Measurements from ENCODE around the gene FAM50B.

- TF ChIP-seq, protein P1, sequence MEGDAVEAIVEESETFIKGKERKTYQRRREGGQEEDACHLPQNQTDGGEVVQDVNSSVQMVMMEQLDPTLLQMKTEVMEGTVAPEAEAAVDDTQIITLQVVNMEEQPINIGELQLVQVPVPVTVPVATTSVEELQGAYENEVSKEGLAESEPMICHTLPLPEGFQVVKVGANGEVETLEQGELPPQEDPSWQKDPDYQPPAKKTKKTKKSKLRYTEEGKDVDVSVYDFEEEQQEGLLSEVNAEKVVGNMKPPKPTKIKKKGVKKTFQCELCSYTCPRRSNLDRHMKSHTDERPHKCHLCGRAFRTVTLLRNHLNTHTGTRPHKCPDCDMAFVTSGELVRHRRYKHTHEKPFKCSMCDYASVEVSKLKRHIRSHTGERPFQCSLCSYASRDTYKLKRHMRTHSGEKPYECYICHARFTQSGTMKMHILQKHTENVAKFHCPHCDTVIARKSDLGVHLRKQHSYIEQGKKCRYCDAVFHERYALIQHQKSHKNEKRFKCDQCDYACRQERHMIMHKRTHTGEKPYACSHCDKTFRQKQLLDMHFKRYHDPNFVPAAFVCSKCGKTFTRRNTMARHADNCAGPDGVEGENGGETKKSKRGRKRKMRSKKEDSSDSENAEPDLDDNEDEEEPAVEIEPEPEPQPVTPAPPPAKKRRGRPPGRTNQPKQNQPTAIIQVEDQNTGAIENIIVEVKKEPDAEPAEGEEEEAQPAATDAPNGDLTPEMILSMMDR (conservative IDR thresholded peaks at IDR 0.05; ENCODE audit: low read depth in 2 of 2): no peak
- no peak for TF ChIP-seq EZH2 (IDR thresholded peaks at IDR 0.05; ENCODE audit: low read depth, unreplicated experiment)
- TF ChIP-seq POLR2AphosphoS5 (IDR thresholded peaks at IDR 0.05; ENCODE audit: low read depth): no peak
- no peak for TF ChIP-seq EZH2phosphoT487 (IDR thresholded peaks at IDR 0.05; ENCODE audit: unreplicated experiment)
- TF ChIP-seq, protein P2, sequence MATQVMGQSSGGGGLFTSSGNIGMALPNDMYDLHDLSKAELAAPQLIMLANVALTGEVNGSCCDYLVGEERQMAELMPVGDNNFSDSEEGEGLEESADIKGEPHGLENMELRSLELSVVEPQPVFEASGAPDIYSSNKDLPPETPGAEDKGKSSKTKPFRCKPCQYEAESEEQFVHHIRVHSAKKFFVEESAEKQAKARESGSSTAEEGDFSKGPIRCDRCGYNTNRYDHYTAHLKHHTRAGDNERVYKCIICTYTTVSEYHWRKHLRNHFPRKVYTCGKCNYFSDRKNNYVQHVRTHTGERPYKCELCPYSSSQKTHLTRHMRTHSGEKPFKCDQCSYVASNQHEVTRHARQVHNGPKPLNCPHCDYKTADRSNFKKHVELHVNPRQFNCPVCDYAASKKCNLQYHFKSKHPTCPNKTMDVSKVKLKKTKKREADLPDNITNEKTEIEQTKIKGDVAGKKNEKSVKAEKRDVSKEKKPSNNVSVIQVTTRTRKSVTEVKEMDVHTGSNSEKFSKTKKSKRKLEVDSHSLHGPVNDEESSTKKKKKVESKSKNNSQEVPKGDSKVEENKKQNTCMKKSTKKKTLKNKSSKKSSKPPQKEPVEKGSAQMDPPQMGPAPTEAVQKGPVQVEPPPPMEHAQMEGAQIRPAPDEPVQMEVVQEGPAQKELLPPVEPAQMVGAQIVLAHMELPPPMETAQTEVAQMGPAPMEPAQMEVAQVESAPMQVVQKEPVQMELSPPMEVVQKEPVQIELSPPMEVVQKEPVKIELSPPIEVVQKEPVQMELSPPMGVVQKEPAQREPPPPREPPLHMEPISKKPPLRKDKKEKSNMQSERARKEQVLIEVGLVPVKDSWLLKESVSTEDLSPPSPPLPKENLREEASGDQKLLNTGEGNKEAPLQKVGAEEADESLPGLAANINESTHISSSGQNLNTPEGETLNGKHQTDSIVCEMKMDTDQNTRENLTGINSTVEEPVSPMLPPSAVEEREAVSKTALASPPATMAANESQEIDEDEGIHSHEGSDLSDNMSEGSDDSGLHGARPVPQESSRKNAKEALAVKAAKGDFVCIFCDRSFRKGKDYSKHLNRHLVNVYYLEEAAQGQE (IDR thresholded peaks at IDR 0.05; ENCODE audit: unreplicated experiment): no peak
- TF ChIP-seq ZNF114 (CRISPR knock-in tag; IDR thresholded peaks at IDR 0.05): no peak
- no peak for TF ChIP-seq STAT1 (IDR thresholded peaks at IDR 0.05; ENCODE audit: unreplicated experiment)
- TF ChIP-seq, protein P3, sequence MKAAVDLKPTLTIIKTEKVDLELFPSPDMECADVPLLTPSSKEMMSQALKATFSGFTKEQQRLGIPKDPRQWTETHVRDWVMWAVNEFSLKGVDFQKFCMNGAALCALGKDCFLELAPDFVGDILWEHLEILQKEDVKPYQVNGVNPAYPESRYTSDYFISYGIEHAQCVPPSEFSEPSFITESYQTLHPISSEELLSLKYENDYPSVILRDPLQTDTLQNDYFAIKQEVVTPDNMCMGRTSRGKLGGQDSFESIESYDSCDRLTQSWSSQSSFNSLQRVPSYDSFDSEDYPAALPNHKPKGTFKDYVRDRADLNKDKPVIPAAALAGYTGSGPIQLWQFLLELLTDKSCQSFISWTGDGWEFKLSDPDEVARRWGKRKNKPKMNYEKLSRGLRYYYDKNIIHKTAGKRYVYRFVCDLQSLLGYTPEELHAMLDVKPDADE (IDR thresholded peaks at IDR 0.05): no peak
- no peak for TF ChIP-seq CREB1 (CRISPR knock-in tag; IDR thresholded peaks at IDR 0.05; ENCODE audit: low read depth)
- TF ChIP-seq NANOG (IDR thresholded peaks at IDR 0.05; ENCODE audit: borderline replicate concordance): no peak
- no peak for TF ChIP-seq ZNF331 (CRISPR knock-in tag; IDR thresholded peaks at IDR 0.05; ENCODE audit: low read depth)
- no peak for TF ChIP-seq JUNB (IDR thresholded peaks at IDR 0.05; ENCODE audit: unreplicated experiment)
Measured at GRCh38 chr6:3816251-3816650, 32.9 kb upstream of the FAM50B start.

Measured in GM23338 (cell line).